GM21576 (cell line): ENCODE data around the gene TBC1D10A.

ENCODE experiments used
- ATAC-seq: cut with Tn5 transposase; IDR thresholded peaks from one replicate; pipeline ENCODE4 v1.9.1; 2021; ENCODE audit warnings: mild to moderate bottlenecking, moderate library complexity; ENCODE audit not compliant: unreplicated experiment

TBC1D10A gene, protein sequence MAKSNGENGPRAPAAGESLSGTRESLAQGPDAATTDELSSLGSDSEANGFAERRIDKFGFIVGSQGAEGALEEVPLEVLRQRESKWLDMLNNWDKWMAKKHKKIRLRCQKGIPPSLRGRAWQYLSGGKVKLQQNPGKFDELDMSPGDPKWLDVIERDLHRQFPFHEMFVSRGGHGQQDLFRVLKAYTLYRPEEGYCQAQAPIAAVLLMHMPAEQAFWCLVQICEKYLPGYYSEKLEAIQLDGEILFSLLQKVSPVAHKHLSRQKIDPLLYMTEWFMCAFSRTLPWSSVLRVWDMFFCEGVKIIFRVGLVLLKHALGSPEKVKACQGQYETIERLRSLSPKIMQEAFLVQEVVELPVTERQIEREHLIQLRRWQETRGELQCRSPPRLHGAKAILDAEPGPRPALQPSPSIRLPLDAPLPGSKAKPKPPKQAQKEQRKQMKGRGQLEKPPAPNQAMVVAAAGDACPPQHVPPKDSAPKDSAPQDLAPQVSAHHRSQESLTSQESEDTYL

DNA sequence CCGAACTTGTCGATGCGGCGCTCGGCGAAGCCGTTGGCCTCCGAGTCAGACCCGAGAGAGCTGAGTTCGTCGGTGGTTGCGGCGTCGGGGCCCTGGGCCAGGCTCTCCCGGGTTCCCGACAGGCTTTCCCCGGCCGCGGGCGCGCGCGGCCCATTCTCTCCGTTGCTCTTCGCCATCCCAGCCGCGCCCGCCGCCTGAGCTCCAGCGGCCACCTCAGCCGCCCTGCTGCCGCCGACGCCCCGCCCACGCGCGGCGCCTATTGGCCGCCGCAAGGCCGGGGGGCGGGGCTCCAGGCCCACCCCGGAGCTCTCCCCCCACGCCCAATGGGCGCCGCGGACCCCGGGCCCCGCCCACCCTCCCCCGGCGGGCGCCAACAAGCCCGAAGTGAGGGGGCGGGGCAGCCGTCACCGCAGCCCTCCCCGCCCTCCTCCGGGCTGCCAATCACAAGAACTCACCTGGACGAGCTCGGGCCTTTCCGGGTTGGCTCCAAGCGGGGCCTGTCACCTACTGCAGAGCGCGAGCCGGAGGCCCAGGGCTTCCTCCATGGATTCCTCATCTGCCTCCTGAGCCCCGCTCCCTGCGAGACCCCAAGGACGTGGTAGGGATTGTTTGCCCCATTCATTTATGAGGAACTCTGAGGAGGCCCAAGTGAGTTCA lies at the start of gene TBC1D10A:
Gene TBC1D10A, minus strand, starts transcription at position 236 of the 657 bp plus-strand sequence. Its CDS starts 60 bp downstream, at position 176.
- ATAC-seq: peak; percentile 74

DNA sequence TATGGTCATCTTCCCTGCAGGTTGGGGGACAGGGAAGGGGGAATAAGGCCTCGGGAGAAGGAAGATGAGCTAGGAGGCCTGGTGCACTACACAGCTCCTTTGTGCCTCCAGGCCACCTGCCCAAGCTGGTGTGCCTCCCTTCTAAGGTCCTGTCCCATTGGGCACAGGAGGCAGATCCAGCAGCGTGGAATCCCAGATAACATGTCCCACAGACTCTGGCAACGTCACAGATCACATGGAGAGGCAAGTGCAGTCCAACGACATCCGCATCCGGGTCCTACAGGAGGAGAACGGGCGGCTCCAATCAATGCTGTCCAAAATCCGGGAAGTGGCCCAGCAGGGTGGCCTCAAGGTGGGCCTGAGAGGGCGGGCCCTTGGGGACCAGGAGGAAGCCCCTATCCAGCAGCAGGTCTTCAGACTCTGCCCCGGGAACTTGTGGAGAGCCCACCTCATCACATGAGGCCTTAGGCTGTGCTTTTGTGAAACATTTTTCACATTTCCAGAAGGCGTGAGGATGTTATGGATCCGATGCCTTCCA lies 48.6 kb upstream of the TBC1D10A start:
- no peak for ATAC-seq

DNA sequence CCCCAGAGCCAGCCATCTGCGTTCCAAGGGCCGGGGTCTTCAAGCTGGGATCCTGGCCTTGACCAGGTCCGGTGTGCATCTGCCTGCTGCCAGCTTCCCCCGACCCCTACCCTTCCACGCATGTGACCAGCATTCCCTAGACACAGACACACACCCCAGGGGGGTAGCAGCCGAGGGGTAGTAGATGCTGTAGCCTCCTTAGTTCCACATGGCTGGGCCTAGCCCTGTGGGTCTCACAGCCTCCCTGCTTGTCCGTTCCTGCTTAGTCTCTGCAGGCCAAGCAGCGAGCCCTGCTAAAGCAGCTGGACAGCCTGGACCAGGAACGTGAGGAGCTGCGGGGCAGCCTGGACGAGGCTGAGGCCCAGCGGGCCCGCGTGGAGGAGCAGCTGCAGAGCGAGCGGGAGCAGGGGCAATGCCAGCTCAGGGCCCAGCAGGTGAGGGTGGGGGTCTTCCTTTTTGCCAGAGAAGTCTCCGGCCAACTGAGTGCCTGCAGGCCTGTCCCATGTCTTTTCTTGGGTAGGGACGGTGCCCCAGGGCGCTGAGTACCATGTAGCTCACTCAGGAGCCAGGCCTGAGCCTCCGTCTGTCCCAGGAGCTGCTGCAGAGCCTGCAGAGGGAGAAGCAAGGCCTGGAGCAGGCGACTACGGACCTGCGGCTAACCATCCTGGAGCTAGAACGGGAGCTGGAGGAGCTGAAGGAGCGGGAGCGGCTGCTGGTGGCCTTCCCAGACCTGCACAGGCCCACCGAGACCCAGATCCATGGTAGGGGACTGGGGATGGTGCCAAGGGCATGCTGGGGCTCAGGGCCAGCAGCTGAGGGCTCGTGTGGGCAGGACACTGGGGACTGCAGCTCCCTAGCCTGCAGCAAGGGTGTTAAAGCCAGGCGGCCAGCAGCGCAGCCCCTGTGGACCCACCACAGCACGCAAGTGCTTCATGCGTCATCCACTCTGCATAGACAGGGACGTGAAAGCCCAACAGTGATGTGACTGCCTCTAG lies 46.9 kb upstream of the TBC1D10A start:
- no peak for ATAC-seq

DNA sequence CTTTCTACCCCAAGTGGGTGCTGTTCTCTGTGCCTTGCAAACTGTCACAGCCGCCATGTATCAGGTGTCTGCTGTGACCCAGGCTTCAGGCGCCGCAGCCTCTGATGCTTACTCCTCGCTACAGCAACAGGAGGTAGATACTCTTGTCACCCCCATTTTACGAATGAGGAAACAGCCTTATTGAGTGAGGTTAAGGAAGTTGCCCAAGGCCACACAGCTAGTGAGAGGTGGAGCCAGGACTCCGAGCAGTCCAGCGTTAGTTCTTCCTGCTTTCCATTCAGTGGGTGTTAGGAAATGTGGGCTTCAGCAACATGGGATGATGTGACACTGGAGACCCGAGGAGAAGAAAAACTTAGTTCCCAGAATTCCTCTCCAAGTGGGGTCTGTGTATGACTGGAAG lies 46.2 kb upstream of the TBC1D10A start:
- ATAC-seq: no peak

DNA sequence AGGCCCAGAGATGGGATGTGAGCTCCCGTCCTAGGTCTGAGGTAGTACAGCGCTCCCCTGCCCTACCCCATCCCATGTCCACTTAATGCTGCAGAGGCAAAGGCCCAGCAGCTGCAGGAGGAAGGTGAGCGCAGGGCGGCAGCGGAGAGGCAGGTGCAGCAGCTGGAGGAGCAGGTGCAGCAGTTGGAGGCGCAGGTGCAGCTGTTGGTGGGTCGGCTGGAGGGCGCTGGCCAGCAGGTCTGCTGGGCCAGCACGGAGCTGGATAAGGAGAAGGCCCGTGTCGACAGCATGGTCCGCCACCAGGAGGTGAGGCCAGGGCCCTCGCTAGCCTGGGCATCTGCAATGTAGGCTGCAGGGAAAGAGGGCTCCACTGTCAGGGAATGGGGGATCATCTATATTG lies 45.2 kb upstream of the TBC1D10A start:
- no peak for ATAC-seq

DNA sequence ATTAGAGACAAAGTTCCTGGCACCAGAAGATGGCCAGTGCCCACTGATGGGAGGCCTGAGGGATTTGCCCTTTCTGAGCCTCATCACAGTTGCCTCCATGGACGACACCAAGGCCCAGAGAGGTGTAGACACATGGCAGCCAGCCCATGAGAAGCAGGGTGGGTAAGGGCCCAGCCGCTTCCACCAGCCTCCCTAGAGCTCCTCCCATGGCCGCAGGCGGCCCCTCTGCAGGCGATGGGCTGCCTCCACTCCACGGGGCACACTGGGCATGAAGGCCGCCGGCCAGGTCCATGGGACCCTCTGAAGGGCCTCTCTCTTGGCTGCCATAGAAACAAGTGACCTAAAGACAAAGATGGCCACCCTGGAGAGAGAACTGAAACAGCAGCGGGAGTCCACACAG lies 44.6 kb upstream of the TBC1D10A start:
- no peak for ATAC-seq

DNA sequence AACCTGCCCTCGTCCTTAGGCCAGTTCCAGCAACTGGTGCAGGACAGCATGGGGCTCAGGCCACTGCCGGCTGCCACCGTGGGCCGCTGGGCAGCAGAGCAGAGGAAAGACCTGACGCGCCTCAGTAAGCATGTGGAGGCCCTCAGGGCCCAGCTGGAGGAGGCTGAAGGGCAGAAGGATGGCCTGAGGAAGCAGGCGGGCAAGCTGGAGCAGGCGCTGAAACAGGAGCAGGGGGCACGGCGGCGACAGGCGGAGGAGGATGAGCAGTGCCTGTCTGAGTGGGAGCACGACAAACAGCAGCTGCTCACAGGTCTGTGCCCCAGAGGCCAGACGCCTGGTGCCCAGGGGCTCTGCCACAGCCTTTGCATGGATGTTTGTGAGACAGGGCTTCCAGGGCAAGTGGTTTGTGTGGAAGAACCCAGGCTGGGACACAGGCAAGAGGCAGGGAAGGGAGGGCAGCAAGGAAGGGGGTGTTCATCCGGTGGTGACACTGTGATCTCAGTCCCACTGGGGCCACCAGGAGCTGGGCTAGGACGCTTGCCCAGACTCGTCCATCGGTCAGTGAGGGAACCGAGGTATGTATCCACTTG lies 44.0 kb upstream of the TBC1D10A start:
- no peak for ATAC-seq

DNA sequence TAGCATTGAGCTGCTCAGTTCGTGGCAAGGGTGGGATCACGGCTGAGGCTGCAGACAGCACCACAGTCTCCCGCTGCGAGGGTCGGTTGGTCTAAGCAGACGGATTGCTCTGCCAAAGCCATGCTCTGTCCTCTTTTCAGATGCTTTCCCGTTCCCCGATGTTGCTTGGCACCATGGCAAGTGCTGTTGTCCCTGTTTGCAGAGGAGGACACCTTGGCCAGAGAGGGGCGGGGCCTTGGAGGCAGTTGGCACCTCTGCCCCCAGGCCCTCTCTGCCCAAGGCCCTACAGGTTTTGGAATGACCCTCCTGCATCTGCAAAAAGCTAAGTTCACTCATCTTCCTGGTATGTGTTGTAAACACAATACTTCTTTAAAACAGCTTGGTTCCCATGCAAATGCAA lies 41.7 kb upstream of the TBC1D10A start:
- no peak for ATAC-seq

DNA sequence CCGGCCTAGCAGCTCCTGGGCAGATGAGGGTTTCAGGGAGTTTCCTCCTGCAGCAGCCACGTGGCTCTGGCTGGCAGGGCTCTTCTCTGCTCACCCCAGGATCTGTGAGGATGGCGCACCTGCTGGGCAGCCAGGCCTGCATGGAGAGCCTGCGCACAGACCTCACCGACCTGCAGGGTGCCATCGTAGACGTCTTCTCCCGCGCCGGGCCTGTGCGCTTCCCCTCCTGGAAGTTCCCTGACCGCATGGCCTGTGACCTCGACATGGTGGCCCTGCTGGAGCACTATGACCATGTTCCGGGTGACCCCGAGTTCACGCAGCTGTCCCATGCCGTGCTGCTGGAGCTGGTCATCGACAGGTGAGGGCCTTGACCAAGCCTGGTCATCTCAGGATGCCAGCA lies 39.1 kb upstream of the TBC1D10A start:
- no peak for ATAC-seq

DNA sequence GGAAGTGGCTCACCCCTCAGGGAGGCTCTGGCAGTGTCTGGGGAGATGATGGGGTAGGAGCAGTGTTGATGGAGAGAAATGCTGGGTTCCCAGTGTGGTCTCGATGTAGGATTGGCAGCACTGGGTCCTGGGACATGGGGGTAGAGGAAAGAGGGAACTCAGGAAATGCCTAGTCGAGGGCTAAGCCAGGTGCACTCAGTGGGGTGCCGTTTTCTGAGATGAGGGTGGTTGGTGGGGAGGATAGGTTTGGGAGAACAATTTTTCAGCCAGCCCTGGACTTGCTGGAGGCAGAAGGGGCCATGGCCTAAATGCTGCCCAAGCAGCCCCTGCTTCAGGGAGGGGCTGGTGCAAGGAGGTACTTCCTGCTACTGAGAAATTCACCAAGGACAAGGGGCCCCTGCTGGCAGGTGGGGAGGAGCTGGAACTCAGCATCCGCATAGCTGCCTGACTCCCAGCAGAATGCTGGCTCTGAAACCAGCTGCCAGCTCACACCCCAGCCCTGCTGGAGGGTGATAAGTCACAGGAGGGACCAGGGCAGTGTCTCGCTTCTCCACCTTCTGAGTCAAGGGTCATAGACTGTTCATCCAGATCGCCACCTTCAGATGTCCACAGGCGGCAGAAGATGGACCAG lies 36.0 kb upstream of the TBC1D10A start:
- ATAC-seq: no peak

DNA sequence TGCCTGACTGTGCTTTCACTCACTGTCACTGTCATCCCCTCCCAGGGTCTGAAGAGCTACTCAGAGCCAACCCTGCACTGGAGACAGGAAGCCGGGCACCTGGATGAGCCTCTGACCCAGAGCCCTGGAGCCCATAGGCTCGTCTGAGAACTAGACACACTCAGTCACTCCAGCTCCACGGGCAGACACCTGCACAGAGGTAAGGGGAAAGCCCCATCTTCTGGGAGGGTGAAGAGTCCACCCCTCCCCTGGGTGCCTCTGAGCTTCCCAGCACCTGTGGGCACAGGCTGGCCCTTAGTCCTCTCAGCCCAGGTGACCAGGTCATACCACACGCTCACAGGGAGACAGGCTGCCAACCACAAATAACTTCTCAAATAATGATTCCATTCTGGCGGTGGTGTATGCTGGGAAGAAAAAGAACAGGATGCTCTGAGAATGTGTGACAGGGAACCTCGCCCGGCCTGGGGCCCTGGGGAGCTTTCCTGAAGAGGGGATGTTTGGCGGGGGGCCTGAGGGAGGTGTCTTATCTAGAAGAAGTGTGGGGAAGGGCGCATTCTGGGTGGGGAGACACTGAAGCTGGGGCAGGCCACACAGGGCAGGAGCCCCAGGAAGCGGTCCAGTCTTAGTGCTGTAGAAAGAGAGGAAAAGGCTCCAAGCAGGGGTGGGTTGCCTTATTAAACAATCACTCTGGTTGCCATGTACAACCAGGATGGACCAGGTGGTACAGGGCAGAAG lies 35.3 kb upstream of the TBC1D10A start:
- ATAC-seq: no peak

DNA sequence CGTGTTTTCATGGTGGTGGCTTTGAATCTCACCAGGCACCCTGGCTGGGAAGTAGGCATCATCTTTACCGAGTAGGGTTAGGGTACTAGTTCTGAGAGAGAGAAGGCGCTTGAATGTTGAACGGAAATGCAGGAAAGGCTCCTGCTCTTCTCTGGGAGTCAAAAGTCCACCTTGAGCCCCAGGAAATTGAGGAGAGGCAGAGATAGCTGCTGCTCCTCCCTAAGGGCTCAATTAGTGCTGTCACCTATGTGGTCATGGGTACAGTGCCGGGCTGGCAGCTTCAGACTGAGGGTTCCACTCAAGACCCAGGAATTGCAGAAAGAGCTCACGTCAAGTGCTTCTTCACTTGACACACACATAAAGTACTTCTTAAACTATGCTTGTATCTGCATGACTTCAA lies 31.8 kb upstream of the TBC1D10A start:
- ATAC-seq: no peak

DNA sequence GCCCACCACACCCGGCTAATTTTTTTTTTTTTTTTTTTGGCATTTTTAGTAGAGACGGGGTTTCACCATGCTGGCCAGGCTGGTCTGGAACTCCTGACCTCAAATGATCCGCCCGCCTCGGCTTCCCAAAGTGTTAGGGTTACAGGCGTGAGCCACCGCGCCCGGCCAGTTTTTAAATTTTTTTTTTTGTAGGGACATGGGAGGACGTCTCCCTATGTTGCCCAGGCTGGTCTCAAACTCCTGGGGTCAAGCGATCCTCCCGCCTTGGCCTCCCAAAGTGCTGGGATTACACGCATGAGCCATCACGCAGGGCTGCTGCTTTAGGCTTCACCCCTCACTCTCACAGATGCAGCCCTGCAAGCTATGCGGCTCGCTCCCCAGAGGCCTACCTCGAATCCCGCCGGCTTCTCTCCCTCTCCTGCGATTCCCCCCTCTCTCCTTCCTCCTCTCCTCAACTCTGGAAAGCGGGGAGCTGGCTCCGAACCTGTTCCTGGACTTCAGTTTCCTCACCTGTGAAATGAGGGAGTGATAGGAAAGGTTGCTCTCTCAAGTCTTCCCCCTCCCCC lies 31.0 kb upstream of the TBC1D10A start:
- ATAC-seq: no peak

DNA sequence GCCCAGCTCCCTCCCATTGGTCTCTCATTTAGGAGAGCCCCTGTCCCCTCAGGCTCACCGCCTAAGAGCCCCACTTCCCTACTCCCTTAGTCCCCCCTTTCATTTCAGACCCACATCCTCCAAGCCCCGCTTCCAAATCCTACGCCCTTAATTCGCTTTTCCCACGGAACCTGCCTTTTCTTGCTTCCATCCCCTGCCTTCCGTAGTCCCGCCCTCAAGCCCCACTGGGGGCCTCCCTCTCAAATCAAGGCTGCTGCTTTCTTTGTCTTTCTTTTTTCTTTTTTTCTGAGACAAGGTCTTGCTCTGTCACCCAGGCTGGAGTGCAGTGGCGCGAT lies 30.5 kb upstream of the TBC1D10A start:
- no peak for ATAC-seq

DNA sequence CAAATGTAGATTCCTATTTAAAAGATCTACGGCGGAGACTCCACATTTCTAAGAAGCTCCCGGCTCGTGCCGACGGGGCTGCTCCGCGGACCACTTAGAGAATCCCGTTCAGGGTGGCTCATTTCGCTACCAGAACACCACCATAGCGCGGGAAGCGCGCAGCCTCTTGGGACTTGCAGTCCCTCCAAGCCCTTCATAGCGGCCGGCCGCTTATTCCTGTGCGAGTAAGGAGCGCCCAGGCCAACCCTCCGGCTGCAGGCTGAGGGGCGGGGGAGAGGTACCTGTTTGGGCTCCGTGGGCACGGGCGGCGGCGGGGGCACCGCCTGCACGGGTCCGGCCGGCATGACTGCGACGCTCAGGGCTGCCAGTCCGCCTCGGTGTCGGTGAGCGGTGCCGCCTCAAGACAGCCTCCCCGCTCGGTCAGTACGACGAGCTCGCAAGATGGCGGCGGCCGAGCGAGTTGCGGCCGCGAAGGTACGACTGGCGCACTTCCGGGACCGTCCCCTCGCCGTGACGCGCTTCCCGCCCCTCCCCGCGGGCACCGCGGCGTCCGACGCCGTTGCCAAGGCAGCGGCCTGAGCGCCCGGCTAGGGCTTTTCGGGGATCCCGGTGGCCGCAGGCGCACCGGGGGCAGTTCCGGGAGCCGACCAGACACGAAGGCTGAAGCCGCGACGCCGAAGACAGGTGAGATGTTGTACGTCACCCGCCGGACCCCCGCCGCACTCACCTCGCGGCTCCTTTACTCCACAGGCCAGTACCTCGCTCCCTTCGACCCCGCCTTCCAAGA lies 29.9 kb upstream of the TBC1D10A start, which contains the start of the genes CCDC157 and SF3A1:
Gene CCDC157, plus strand, starts transcription at position 559 of the 787 bp plus-strand sequence. CDS start 8,994 bp downstream, outside the sequence.
Gene SF3A1, minus strand, starts transcription at position 446 of the 787 bp plus-strand sequence. Its CDS starts 102 bp downstream, at position 344.
- peak; percentile 77 for ATAC-seq

DNA sequence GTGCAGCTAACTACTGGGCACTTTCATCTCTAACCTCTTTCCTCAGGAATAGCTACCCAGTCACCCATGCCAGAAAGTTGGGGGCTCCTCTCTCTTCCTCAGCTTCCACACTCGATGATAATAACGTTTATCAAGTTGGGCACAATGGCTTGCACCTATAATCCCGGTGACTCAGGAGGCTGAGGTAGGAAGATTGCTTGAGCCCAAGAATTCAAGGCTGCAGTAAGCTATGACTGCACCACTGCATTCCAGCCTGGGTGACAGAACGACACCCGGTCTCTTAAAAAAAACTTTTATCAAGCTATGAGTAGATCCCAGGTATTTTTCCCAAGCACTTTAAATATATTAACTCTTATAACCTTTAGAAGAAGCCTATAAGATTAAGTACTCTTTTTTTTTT lies 27.9 kb upstream of the TBC1D10A start:
- ATAC-seq: no peak

DNA sequence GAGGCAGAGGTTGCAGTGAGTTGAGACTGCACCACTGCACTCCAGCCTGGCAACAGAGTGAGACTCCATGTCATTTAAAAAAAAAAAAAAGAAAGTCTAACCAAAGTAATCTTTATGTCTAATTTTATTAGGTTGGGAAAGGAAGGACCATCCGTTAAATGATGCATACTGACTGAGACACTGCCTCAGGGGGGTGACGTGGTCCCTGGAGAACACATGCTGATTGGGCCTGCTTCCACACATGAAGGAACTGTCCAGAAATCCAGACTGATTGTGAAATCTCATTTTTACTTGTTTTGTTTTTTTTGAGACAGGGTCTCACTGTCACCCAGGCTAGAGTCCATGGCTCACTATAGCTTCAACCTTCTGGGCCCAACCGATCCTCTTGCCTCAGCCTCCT lies 24.5 kb upstream of the TBC1D10A start:
- ATAC-seq: no peak

DNA sequence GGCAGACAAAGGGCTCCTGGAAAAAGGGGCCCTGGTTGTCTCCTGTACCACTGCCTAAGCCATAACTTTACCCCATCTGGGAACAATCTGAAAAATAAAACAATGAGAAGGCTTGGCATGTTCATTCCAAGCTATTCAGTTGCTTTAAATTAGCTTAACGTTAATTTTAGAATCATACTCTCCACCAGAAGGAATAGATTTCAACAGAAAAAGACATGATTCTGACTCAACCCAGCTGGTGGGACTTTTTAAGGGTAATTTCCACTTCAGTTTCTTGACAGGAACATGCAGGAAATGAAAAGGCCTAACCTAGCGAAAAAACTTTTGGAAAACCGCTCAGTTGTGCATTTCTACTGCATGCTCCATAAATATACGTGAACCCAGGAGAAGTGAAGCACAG lies 22.1 kb upstream of the TBC1D10A start:
- ATAC-seq: no peak
